ENCODE measurements around the gene POLR2J.
"Not testable (repeated sequence)": the region's sequence is repeated elsewhere in the genome, so short reads cannot be mapped to it uniquely, and the experiment has no call there.

Gene POLR2J

GRCh38 chr7:102497308-102497707, 18.6 kb upstream of the POLR2J start:
- in situ Hi-C loops (cut with MboI; ENCODE audit: low pct_unique_long_range_greater_than_20kb, low sequenced_read_pairs); DNase-seq: not testable (repeated sequence)

- DNase-seq; in situ Hi-C loops (cut with MboI; ENCODE audit: low pct_unique_long_range_greater_than_20kb, low sequenced_read_pairs): not testable (repeated sequence)
Observed at GRCh38 chr7:102496861-102497260, 18.1 kb upstream of the POLR2J start.

DNA sequence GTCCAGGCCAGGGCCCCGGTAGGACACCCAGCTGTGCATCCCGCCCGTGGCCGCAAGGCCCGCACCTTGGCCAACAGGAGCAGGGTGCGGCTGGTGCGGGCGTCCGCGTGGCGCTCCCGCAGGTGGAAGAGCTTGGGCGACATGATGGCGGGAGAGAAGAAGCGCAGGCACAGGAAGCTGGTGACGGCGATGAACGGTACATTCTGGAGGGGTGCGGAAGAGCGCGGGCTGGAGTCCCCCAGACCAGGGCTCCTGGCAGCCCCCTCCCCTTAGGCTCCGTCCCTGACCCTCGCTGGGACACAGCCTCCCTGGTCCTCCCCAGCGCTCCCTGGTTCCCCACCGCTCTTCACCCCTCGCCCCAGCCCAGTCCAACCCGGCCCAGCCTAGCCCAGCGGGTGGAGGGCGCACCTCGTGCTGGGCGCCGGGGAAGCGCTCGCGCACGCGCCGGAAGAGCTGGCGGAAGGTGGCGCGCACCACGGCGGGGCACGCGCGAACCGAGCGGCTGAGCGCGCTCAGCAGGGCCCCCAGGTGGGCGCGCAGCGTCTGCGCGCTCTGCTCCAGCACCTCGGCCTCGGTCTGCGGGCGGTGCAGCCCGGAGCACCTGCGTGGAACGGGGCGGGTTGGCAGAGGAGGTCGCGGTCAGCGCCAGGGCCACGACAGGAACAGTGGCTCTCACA, 15.9 kb upstream of the POLR2J start:
- in situ Hi-C loops (cut with MboI; ENCODE audit: low pct_unique_long_range_greater_than_20kb, low sequenced_read_pairs): not testable (repeated sequence)

GRCh38 chr7:102494026-102494425, 15.3 kb upstream of the POLR2J start:
- in situ Hi-C loops (cut with MboI; ENCODE audit: low pct_unique_long_range_greater_than_20kb, low sequenced_read_pairs); DNase-seq: not testable (repeated sequence)

More for the DNA sequence above, 15.9 kb upstream of the POLR2J start:
- DNase-seq: not testable (repeated sequence)

GRCh38 chr7:102493220-102493935, 14.7 kb upstream of the POLR2J start:
- in situ Hi-C loops (cut with MboI; ENCODE audit: low pct_unique_long_range_greater_than_20kb, low sequenced_read_pairs); DNase-seq: not testable (repeated sequence)

- DNase-seq; in situ Hi-C loops (cut with MboI; ENCODE audit: low pct_unique_long_range_greater_than_20kb, low sequenced_read_pairs): not testable (repeated sequence)
Observed at GRCh38 chr7:102490529-102491075, 11.9 kb upstream of the POLR2J start.

DNA sequence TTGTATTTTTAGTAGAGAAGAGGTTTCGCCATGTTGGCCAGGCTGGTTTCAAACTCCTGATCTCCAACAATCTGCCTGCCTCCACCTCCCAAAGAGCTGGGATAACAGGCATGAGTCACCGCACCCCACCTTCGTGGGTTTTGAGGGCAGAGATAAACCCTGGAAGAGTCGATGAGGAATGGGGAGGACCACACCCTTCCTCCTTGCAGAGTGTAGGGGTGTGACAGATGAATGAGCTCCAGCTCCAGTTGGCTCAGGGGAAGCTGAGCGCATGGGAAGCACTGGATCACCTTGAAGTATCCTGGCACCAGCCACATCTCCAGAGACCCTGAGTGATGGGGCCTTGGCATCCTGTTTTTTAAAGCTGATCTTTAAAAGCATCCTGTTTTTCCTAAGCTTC, 5.6 kb upstream of the POLR2J start:
- in situ Hi-C loops (cut with MboI; ENCODE audit: low pct_unique_long_range_greater_than_20kb, low sequenced_read_pairs): not testable (repeated sequence)

GRCh38 chr7:102481962-102482361, 3.2 kb upstream of the POLR2J start:
- DNase-seq; in situ Hi-C loops (cut with MboI; ENCODE audit: low pct_unique_long_range_greater_than_20kb, low sequenced_read_pairs): not testable (repeated sequence)

More for the DNA sequence above, 5.6 kb upstream of the POLR2J start:
- DNase-seq: not testable (repeated sequence)

DNA sequence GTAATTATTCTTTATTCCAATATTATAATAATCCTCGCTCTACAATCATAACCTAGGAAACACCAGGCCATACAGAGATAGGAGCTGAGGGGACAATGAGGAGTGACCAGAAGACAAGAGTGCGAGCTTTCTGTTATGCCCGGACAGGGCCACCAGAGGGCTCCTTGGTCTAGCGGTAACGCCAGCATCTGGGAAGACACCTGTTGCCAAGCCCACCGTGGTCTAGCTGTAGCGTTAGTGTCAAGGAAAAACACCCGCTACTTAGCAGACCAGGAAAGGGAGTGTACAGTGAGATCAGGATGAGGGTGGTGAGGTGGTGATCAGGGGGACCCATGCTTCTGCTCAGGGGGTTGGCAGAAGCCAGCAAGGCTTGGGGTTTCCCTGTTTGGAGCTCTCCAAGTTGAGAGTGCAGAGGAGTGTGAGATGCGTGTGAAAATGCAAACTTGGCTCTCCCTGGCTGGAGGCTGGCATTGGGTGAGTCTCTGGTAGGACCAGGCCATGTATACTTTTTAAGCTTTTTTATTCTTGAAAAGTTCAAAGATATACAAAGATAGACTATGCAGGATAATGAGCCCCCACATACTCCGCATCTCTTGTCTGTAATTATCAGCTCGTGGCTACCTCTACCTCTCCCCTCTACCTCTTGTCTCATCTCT, 1.4 kb upstream of the POLR2J start:
- not testable (repeated sequence) for DNase-seq

DNA sequence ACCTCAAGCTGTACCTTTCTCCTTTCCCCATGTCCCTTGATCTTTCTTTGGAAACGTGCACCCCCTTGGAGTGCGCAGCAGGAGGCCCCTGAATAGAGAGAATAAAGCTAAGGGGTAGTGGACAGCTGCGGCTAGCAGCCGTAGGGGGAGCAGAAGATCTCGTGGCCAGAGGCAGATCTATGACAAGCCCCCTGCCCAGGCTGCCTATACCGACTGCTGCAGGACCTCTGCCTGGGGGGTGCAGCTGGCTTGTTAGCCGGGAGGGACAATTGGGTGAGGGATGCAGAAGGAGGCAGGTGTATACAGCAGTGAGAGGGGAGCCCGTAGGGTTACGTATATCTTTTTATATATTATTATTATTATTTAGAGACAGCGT, 475 bp upstream of the POLR2J start:
- in situ Hi-C loops (cut with MboI; ENCODE audit: low pct_unique_long_range_greater_than_20kb, low sequenced_read_pairs); DNase-seq: not testable (repeated sequence)

More for the DNA sequence above, 1.4 kb upstream of the POLR2J start:
- in situ Hi-C loops (cut with MboI; ENCODE audit: low pct_unique_long_range_greater_than_20kb, low sequenced_read_pairs): not testable (repeated sequence)

DNA sequence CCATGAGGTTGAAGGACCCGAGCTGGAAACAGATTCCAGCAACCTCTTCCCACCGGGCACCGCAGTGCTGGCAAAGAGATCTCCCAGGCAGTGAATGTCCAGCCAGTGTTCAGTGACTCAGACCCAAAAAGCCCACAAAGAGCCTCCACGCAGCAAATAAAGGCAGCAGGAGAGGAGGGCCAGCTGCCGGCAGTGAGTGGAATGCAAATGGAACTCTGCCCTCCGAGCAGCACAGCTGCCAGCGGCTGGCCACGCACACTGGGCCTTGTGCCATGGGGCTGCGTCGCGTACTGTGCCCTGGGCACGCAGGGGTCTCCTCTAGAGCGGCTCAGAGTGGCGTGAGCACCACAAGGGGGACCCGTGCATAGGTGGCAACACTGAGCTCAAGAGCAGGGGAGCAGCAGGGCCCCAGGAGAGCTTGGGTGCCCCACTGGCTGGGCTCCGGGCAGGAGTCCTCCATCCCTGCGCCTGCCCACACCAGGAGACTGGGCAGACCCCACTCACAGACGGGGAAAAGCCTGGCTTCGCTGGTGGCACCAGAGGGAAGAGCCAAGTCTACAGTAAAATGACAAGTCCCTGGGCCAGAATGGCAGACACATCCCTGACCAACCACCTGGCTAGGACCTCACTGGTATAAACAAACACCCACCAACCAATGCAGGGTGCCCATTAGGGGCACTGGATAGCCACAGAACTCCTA, 3.8 kb downstream of the POLR2J start:
- in situ Hi-C loops (cut with MboI; ENCODE audit: low pct_unique_long_range_greater_than_20kb, low sequenced_read_pairs): loop anchor here (25.0 kb wide), 1 partner anchor 913 kb away; no protein-coding TSS in a partner anchor
- DNase-seq: not testable (repeated sequence)

GRCh38 chr7:102474116-102474515, 4.6 kb downstream of the POLR2J start:
- in situ Hi-C loops (cut with MboI; ENCODE audit: low pct_unique_long_range_greater_than_20kb, low sequenced_read_pairs): loop anchor here (25.0 kb wide), 1 partner anchor 912 kb away; no protein-coding TSS in a partner anchor

DNA sequence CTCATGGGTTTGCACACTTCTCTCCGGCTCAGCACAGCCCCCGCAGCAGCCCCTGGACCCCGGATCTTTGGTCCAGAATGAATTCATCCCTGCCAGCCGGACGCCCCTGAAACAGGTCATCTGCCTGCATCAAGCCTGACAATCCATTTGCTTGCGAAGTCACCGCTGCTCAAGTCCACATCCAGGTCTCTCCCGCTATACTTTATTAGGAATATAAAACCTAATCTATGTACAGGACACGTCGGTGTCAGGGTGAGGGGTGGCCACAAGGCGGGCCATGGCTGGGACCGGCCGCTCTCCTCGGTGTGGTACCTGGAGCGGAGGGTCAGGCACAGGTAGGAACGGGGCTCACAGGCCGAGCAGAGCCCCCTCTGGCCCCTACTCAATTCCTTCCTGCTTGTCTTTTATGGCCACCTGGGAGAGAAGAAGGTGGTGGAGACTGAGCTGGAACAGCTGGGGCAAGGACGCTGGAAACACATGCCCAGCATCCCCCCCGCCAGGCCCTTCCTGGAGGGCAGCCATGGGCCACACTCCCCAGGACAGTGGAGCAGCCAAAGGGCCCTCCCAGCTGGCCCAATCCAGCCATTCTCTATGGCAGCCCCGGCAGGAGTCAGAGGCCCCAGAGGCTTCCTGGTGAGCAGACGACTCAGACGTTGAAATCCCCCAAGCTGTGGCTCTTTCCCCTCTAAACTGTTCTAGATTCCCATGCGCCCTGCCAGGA, 5.3 kb downstream of the POLR2J start:
- in situ Hi-C loops (cut with MboI; ENCODE audit: low pct_unique_long_range_greater_than_20kb, low sequenced_read_pairs): loop anchor here (25.0 kb wide), 1 partner anchor 911 kb away; no protein-coding TSS in a partner anchor
- no peak for DNase-seq

More at GRCh38 chr7:102474116-102474515, 4.6 kb downstream of the POLR2J start:
- not testable (repeated sequence) for DNase-seq

DNA sequence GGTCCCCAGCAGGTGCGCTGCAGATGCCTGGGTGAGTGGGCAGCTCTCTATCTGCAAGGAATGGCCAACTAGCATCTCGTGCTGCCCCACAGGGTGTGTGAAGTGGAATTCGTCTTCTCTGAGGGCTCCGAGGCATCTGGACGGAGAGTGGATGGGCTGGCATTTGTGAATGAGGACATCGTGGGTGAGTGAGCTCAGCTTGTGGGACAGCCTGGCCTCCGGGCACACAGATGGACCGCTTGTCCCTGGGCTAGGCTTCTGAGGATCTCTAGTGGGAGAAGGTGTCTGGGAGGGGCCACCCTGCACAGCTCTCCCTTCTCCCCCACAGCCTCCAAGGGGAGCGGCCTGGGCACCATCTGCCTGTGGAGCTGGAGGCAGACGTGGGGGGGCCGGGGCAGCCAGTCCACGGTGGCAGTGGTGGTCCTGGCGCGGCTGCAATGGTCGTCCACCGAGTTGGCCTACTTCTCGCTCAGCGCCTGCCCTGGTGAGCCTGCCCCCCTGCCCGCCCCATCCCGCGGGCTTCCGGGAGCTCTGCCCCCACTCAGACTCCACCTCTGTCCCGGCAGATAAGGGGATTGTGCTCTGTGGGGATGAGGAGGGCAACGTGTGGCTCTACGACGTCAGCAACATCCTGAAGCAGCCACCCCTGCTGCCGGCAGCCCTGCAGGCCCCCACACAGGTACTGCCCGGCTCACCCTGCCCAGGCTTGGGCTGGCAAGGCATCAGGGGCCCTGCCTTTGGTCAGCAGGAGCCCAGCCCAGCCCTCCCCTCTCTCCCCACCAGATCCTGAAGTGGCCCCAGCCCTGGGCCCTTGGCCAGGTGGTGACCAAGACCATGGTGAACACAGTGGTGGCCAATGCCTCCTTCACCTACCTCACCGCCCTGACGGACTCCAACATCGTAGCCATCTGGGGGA, 6.3 kb downstream of the POLR2J start:
- in situ Hi-C loops (cut with MboI; ENCODE audit: low pct_unique_long_range_greater_than_20kb, low sequenced_read_pairs): loop anchor here (25.0 kb wide), 1 partner anchor 910 kb away; no protein-coding TSS in a partner anchor
- DNase-seq: no peak

- in situ Hi-C loops (cut with MboI; ENCODE audit: low pct_unique_long_range_greater_than_20kb, low sequenced_read_pairs): loop anchor here (25.0 kb wide), 1 partner anchor 909 kb away; no protein-coding TSS in a partner anchor
- DNase-seq: no peak
Observed at GRCh38 chr7:102471791-102472125, 7.0 kb downstream of the POLR2J start.

GRCh38 chr7:102469972-102470825, 8.5 kb downstream of the POLR2J start:
- in situ Hi-C loops (cut with MboI; ENCODE audit: low pct_unique_long_range_greater_than_20kb, low sequenced_read_pairs): loop anchor here (25.0 kb wide), 1 partner anchor 908 kb away; no protein-coding TSS in a partner anchor
- no peak for DNase-seq
